ENCODE data around the gene TRERF1. TPM values are rescaled to one million over a fixed set of nuclear protein-coding genes. Genes with fewer than 3 reads are reported as not detected.
"Not testable (repeated sequence)": the region's sequence is repeated elsewhere in the genome, so short reads cannot be mapped to it uniquely, and the experiment has no call there.

TRERF1 gene
- total RNA-seq, 4 donors from 2014 or later, result 14.7 to 22.0 (median 19.0) TPM

- Histone ChIP-seq H3K9me3 (no peaks in the 10 kb centered on the region), H3K27me3 (no peaks in the 10 kb centered on the region), H3K27ac (no peak overlapping the region), H3K4me3 (no peak overlapping the region), H3K4me1 (peaks cover 5% of the 10 kb centered on the region), H3K36me3 (peaks cover 74% of the 10 kb centered on the region)
- WGBS, result 79% methylated on average over 1 of the region's 1 CpG
- TF ChIP-seq POLR2AphosphoS5 (IDR thresholded peaks at IDR 0.05) (no peak), EP300 (IDR thresholded peaks at IDR 0.05) (no peak), CTCF (IDR thresholded peaks at IDR 0.05) (no peak)
- DNase-seq (ENCODE audit: low spot score in 2 of 2), result no peak
Measured at GRCh38 chr6:42210551-42210950, 241.2 kb downstream of the TRERF1 start.

- not testable (repeated sequence) for H3K27ac ChIP-seq; DNase-seq (ENCODE audit: low spot score in 2 of 2); H3K9me3 ChIP-seq; H3K4me1 ChIP-seq; H3K27me3 ChIP-seq; H3K4me3 ChIP-seq
- H3K36me3 ChIP-seq, result peaks cover 72% of the 10 kb centered on the region
- WGBS, result 84% methylated on average over 2 of the region's 2 CpGs
Measured at GRCh38 chr6:42207559-42207958, 244.2 kb downstream of the TRERF1 start.

- H3K9me3 ChIP-seq, result no peaks in the 10 kb centered on the region
- no peak overlapping the region for H3K4me3 ChIP-seq
- H3K27ac ChIP-seq, result no peak overlapping the region
- peaks cover 54% of the 10 kb centered on the region for H3K36me3 ChIP-seq
- 94% methylated on average over 4 of the region's 4 CpGs for WGBS
- no peak for DNase-seq (ENCODE audit: low spot score in 2 of 2)
- TF ChIP-seq CTCF (IDR thresholded peaks at IDR 0.05) (no peak), EP300 (IDR thresholded peaks at IDR 0.05) (no peak), POLR2AphosphoS5 (IDR thresholded peaks at IDR 0.05) (no peak), POLR2A (IDR thresholded peaks at IDR 0.05) (no peak)
- no peaks in the 10 kb centered on the region for H3K4me1 ChIP-seq
- H3K27me3 ChIP-seq, result no peaks in the 10 kb centered on the region
Measured at GRCh38 chr6:42204768-42205282, 246.9 kb downstream of the TRERF1 start.

GRCh38 chr6:42203183-42203582 is 248.5 kb downstream of the TRERF1 start:
- WGBS, result 89% methylated on average over 3 of the region's 3 CpGs
- no peak overlapping the region for H3K4me3 ChIP-seq
- H3K27me3 ChIP-seq, result no peaks in the 10 kb centered on the region
- DNase-seq (ENCODE audit: low spot score in 2 of 2), result no peak
- peaks cover 37% of the 10 kb centered on the region for H3K36me3 ChIP-seq
- no peak for TF ChIP-seq POLR2AphosphoS5 (IDR thresholded peaks at IDR 0.05)
- no peak for TF ChIP-seq CTCF (IDR thresholded peaks at IDR 0.05)
- TF ChIP-seq POLR2A (IDR thresholded peaks at IDR 0.05), result no peak
- no peak for TF ChIP-seq EP300 (IDR thresholded peaks at IDR 0.05)
- H3K4me1 ChIP-seq, result no peaks in the 10 kb centered on the region
- no peak overlapping the region for H3K27ac ChIP-seq
- H3K9me3 ChIP-seq, result no peaks in the 10 kb centered on the region

- H3K4me3 ChIP-seq; H3K27me3 ChIP-seq; H3K9me3 ChIP-seq; H3K27ac ChIP-seq; H3K4me1 ChIP-seq; DNase-seq (ENCODE audit: low spot score in 2 of 2): not testable (repeated sequence)
- 91% methylated on average over 13 of the region's 13 CpGs for WGBS
- peaks cover 29% of the 10 kb centered on the region for H3K36me3 ChIP-seq
Measured at GRCh38 chr6:42202131-42202915, 249.4 kb downstream of the TRERF1 start.

GRCh38 chr6:42201382-42201781 is 250.3 kb downstream of the TRERF1 start:
- no peak overlapping the region for H3K4me3 ChIP-seq
- TF ChIP-seq CTCF (IDR thresholded peaks at IDR 0.05), result no peak
- TF ChIP-seq EP300 (IDR thresholded peaks at IDR 0.05), result no peak
- no peak for TF ChIP-seq POLR2AphosphoS5 (IDR thresholded peaks at IDR 0.05)
- TF ChIP-seq POLR2A (IDR thresholded peaks at IDR 0.05), result no peak
- no peaks in the 10 kb centered on the region for H3K27me3 ChIP-seq
- no peaks in the 10 kb centered on the region for H3K9me3 ChIP-seq
- peaks cover 4% of the 10 kb centered on the region for H3K4me1 ChIP-seq
- DNase-seq (ENCODE audit: low spot score in 2 of 2), result no peak
- peaks cover 19% of the 10 kb centered on the region for H3K36me3 ChIP-seq
- whole genome bisulfite sequencing, result 52% methylated on average over 3 of the region's 3 CpGs
- H3K27ac ChIP-seq, result no peak overlapping the region

Data from suprapubic skin (tissue), 4 donors.